ENCODE results near the gene SUPT5H. TPM values are rescaled to one million over a fixed set of nuclear protein-coding genes. Genes with fewer than 3 reads are reported as not detected.
A peak's percentile ranks its signal among the peaks of the same experiment; 100 is the strongest.
"Not testable (repeated sequence)": the region's sequence is repeated elsewhere in the genome, so short reads cannot be mapped to it uniquely, and the experiment has no call there.

Gene SUPT5H
- total RNA-seq, 1 donor from 2014 or later, result 39.3 TPM

GRCh38 chr19:39425744-39426143, 19.6 kb upstream of the SUPT5H start:
- DNase-seq (ENCODE audit: low read depth in 2 of 2), result no peak

DNA sequence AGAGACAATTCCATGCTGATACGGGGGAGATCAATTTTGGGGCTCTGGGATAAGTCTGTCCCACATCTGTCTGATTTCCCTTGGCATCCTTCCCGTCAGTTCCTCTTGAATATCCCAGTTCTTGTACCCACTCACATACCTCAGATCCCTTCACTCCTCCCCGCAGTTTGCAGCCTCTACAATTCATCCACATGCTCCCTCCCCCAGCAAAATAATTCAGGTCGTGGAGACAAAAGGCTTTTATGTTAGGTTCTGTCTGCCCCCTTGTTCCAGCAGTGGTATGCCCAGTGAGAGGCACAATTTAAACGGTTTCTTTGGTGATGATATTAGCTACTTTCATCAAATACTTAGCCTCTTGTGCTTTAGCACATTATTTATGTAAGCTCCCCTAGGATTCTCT, 19.2 kb upstream of the SUPT5H start:
- DNase-seq (ENCODE audit: low read depth in 2 of 2), result no peak

- no peak for DNase-seq (ENCODE audit: low read depth in 2 of 2)
These were observed 17.7 kb upstream of the SUPT5H start for GRCh38 chr19:39427707-39428106.

- peak; percentile 51 to 92 for DNase-seq (ENCODE audit: low read depth in 2 of 2)
These were observed 16.9 kb upstream of the SUPT5H start for GRCh38 chr19:39428283-39429112.

GRCh38 chr19:39430675-39431593, 14.4 kb upstream of the SUPT5H start:
- DNase-seq (ENCODE audit: low read depth in 2 of 2), result peak; percentile 98 to 100

- DNase-seq (ENCODE audit: low read depth in 2 of 2), result no peak
These were observed 12.7 kb upstream of the SUPT5H start for GRCh38 chr19:39432677-39433025.

GRCh38 chr19:39433480-39434079, 11.8 kb upstream of the SUPT5H start:
- no peak for DNase-seq (ENCODE audit: low read depth in 2 of 2)

GRCh38 chr19:39434123-39435076, 11.0 kb upstream of the SUPT5H start:
- DNase-seq (ENCODE audit: low read depth in 2 of 2), result peak in 1 of 2 donors; percentile 30

DNA sequence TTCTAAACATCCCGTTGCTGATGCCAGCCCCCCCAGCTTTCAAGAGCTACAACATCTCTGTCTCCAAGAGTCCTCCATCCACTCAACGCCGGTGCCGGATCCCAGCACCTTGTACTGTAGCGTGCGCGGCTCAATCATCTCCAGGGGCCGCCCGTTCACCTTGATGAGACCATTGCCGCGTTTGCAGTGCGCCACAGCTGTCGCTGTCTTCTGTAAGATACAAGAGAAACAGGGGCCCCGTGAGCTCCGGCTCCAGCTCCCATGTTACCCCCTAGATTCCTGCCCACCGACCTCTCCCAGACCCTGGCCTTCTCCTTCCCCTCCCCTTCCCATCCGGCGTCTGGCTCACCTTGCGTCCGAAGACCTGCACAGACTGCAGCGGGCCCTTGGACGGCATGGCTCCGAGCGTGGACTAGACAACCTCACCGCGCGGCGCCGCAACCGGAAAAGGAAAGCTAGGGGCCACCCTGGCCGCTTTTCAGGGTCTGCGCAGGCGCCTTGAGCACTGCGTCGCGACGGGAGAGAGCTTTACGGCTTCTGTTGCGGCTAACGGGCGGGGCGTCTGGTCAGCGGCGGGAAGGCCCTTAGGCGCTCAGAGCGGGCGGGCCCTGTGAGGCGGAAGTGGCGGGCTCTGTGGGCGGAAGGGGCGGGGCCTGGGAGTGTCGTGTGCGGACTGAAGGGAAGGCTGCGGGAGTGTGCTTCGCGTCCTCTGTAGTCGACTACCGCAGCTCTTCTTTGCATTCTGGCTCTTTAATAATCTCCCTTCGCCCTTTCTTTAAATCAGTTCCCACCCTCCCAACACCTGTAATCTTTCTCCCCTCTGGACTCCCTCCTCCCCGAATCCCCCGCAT, 9.7 kb upstream of the SUPT5H start, which contains the start of gene RPS16:
RPS16 (minus strand) TSS at position 451 of the 851 bp plus-strand sequence; CDS start at position 397, 54 bp downstream.
- DNase-seq (ENCODE audit: low read depth in 2 of 2), result peak; percentile 99

- DNase-seq (ENCODE audit: low read depth in 2 of 2), result no peak
These were observed 9.0 kb upstream of the SUPT5H start for GRCh38 chr19:39436350-39436716.

DNA sequence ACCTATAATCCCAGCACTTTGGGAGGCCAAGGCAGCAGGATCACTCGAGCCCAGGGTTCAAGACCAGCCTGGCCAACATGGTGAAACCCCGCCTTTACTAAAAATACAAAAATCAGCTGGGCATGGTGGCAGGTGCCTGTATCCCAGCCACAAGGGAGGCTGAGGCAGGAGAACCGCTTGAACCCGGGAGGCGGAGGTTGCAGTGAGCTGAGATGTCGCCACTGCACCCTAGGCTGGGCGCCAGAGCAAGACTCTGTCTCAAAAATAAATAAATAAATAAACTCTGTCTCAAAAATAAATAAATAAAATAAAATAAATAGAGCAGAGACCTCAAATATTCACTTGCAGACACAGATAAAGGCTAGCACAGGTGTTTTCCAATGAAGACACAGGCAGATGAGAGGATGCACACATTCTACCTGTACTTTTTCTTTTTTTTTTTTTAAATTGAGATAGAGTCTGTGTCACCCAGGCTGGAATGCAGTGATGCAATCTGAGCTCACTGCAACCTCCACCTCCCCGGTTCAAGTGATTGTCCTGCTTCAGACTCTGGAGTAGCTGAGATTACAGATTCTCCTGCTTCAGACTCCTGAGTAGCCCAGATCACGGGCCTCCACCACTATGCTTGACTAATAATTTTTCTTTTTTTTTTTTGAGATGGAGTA, 7.0 kb upstream of the SUPT5H start:
- no peak for DNase-seq (ENCODE audit: low read depth in 2 of 2)

GRCh38 chr19:39444598-39445195, 685 bp upstream of the SUPT5H start:
- peak; percentile 35 to 40 for DNase-seq (ENCODE audit: low read depth in 2 of 2)

- DNase-seq (ENCODE audit: low read depth in 2 of 2), result no peak
These were observed 1.1 kb downstream of the SUPT5H start for GRCh38 chr19:39446365-39447084.

DNA sequence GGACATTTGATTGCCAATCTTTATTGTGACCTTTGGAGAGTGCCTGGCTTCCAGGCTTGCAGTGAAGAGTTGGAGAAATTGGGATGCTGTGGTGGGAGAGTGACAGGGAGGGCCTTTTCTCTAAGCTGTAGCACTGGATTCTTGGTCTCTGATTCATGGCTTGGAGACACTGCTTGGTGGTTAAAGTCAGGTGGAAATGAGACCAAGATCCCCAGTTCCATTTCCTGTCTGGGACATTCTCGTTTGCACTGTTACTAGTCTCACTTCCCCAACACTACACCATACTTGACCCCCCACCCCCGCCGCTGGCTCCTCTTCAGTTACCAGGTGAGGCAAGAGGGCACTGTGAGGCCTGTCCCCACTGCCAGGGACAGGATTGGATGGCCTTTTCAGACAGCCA, 2.9 kb downstream of the SUPT5H start:
- peak in 1 of 2 donors; percentile 23 for DNase-seq (ENCODE audit: low read depth in 2 of 2)

DNA sequence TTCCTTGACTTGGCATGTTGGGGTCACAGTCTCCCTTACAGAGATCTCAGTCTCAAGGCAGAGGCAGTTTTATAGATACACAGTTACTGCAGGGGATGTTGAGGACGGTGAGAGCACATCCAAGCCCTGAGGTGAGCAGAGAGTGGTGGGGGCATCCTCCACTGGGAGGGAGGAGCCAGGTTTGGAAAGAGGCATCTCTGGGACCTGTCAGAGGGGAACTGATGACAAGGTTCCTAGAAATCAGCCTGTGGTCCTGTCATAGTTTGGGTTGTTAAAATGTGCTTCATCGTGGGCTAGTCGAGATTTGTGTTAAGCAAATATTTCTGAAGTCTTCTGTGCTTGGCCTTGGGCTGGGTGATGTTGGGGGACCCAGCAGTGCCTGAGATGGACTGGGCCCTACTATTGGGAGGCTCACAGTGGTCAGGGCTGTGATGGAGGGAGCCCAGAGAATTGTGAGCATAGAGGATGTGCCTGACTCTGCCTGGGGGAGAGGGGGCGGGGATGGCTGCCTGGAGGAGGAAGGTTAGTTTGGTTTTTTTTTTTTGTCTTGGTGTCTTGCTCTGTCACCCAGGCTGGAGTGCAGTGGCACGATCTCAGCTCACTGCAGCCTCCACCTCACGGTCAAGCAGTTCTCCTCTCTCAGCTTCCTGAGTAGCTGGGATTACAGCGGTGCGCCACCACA, 3.9 kb downstream of the SUPT5H start:
- no peak for DNase-seq (ENCODE audit: low read depth in 2 of 2)

- not testable (repeated sequence) for DNase-seq (ENCODE audit: low read depth in 2 of 2)
These were observed 5.9 kb downstream of the SUPT5H start for GRCh38 chr19:39451257-39451656.

DNA sequence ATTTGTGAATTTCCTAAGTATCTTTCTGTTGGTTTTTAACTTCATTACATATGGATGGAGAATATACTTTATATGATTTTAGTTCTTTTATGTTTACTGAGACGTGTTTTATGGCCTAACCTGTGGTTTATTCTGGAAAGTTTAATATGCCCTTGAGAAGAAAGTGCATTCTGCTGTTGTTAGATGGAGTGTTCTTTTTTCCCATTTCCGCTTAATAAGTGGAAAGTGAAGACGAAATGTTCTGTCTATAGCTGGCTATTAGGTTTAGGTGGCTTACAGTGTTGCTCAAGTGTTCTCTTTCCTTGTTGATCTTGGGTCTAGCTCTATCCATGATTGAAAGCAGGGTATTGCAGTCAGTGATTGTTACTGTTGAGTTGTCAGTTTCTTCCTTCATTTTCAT, 18.0 kb downstream of the SUPT5H start:
- DNase-seq (ENCODE audit: low read depth in 2 of 2), result no peak

Data from lung microvascular endothelial cell (primary cell).